Skeletal muscle tissue (tissue), 4 donors: ENCODE results near the gene GMEB2. TPM values are rescaled to one million over a fixed set of nuclear protein-coding genes. Genes with fewer than 3 reads are reported as not detected.

ENCODE experiments used
- H3K27ac ChIP-seq: one replicate; pipeline ENCODE4 v1.7.0; 2013; ENCODE audit warnings: mild to moderate bottlenecking, low read depth, low read length, inconsistent platforms
- H3K27me3 ChIP-seq, 3 donors: one replicate each; pipeline ENCODE4 v1.7.0; 2013; ENCODE audit warnings: low read length in 3 of 3; ENCODE audit not compliant: control insufficient read depth in 3 of 3, insufficient read depth in 3 of 3
- H3K36me3 ChIP-seq, 3 donors: one replicate each; pipeline ENCODE4 v1.7.0; 2013; ENCODE audit warnings: low read length in 3 of 3; ENCODE audit not compliant: control insufficient read depth in 3 of 3, insufficient read depth in 3 of 3
- H3K4me1 ChIP-seq, 3 donors: one replicate each; pipeline ENCODE4 v1.7.0; 2013; ENCODE audit warnings: low read length in 3 of 3, mild to moderate bottlenecking in 3 of 3; ENCODE audit not compliant: control insufficient read depth in 3 of 3, insufficient read depth in 3 of 3
- H3K4me3 ChIP-seq, 3 donors: one replicate each; pipeline ENCODE4 v1.7.0; 2013; ENCODE audit warnings: low read length in 3 of 3
- H3K9ac ChIP-seq, 3 donors: one replicate each; pipeline ENCODE4 v1.7.0; 2013; ENCODE audit warnings: low read length in 3 of 3, mild to moderate bottlenecking in 3 of 3, moderate library complexity in 2 of 3, low read depth in 1 of 3
- H3K9me3 ChIP-seq, 3 donors: one replicate each; pipeline ENCODE4 v1.7.0; 2013; ENCODE audit warnings: low read length in 3 of 3; ENCODE audit not compliant: control insufficient read depth in 3 of 3
- total RNA-seq: library from RNA; depleted of rRNA; stranded (reverse); fragments of >200 nt; gene quantifications from one replicate; pipeline ENCODE4 v1.2.3, GENCODE V29; 2014
- donor health status: Osteomylitis.

GMEB2 gene
- total RNA-seq, 1 donor from 2014 or later: 5.7 TPM

GRCh38 chr20:63657937-63658748 lies 31.2 kb upstream of the GMEB2 start, which contains the start of gene RTEL1:
Gene RTEL1 (plus strand): TSS chr20:63658312. CDS start chr20:63659403, 1,091 bp downstream.
- Histone ChIP-seq H3K9ac (peak within 1 kb of the TSS; percentile 95 to 96 (median 96)), H3K27me3 (peaks cover 0 to 3% (median 0%) of the 10 kb centered on the region in 3 donors), H3K4me1 (peaks cover 24 to 33% (median 28%) of the 10 kb centered on the region in 3 donors), H3K9me3 (no peaks in the 10 kb centered on the region), H3K36me3 (peaks cover 15 to 30% (median 22%) of the 10 kb centered on the region in 3 donors), H3K27ac (peak within 1 kb of the TSS; percentile 89), H3K4me3 (peak within 1 kb of the TSS; percentile 95 to 97 (median 97))

- H3K36me3 ChIP-seq: peaks cover 8 to 23% (median 15%) of the 10 kb centered on the region in 3 donors
- peak overlapping the region; percentile 95 to 97 (median 97) for H3K4me3 ChIP-seq
- H3K27me3 ChIP-seq: peaks cover 0 to 7% (median 4%) of the 10 kb centered on the region in 3 donors
- peak overlapping the region; percentile 89 for H3K27ac ChIP-seq
- H3K4me1 ChIP-seq: peaks cover 24 to 34% (median 28%) of the 10 kb centered on the region in 3 donors
- peak overlapping the region; percentile 95 to 96 (median 96) for H3K9ac ChIP-seq
- H3K9me3 ChIP-seq: no peaks in the 10 kb centered on the region
Measured at GRCh38 chr20:63657260-63657936, 30.5 kb upstream of the GMEB2 start.

- Histone ChIP-seq H3K4me3 (no peak overlapping the region), H3K4me1 (peaks cover 31 to 44% (median 32%) of the 10 kb centered on the region in 3 donors), H3K9ac (peak overlapping the region in 1 of 3 donors; percentile 33), H3K9me3 (no peaks in the 10 kb centered on the region), H3K36me3 (peaks cover 3 to 14% (median 6%) of the 10 kb centered on the region in 3 donors), H3K27me3 (peaks cover 7 to 16% (median 14%) of the 10 kb centered on the region in 3 donors), H3K27ac (no peak overlapping the region)
Measured at GRCh38 chr20:63656451-63656850, 29.6 kb upstream of the GMEB2 start.

- no peaks in the 10 kb centered on the region for H3K9me3 ChIP-seq
- H3K36me3 ChIP-seq: peaks cover 0 to 5% (median 0%) of the 10 kb centered on the region in 3 donors
- no peak overlapping the region for H3K27ac ChIP-seq
- peaks cover 13 to 23% (median 16%) of the 10 kb centered on the region in 3 donors for H3K27me3 ChIP-seq
- peaks cover 32 to 46% (median 34%) of the 10 kb centered on the region in 3 donors for H3K4me1 ChIP-seq
- H3K4me3 ChIP-seq: no peak overlapping the region
- H3K9ac ChIP-seq: no peak overlapping the region
Measured at GRCh38 chr20:63655249-63655648, 28.3 kb upstream of the GMEB2 start.

GRCh38 chr20:63653974-63654668 lies 27.2 kb upstream of the GMEB2 start:
- Histone ChIP-seq H3K9ac (peak overlapping the region in 1 of 3 donors; percentile 50), H3K27ac (peak overlapping the region; percentile 44)

GRCh38 chr20:63653041-63653973 lies 26.4 kb upstream of the GMEB2 start, which contains the start of gene STMN3:
Gene STMN3 (minus strand): TSS chr20:63653424. CDS start chr20:63653345, 79 bp downstream.
- no peaks in the 10 kb centered on the region for H3K36me3 ChIP-seq
- H3K4me3 ChIP-seq: peak within 1 kb of the TSS in 2 of 3 donors; percentile 41 to 46
- H3K4me1 ChIP-seq: peaks cover 19 to 35% (median 26%) of the 10 kb centered on the region in 3 donors
- peak within 1 kb of the TSS in 1 of 3 donors; percentile 50 for H3K9ac ChIP-seq
- H3K27ac ChIP-seq: peak within 1 kb of the TSS; percentile 44
- H3K27me3 ChIP-seq: peaks cover 13 to 23% (median 16%) of the 10 kb centered on the region in 3 donors
- H3K9me3 ChIP-seq: no peaks in the 10 kb centered on the region

More at GRCh38 chr20:63653974-63654668, 27.2 kb upstream of the GMEB2 start:
- peaks cover 25 to 42% (median 29%) of the 10 kb centered on the region in 3 donors for H3K4me1 ChIP-seq
- no peaks in the 10 kb centered on the region for H3K9me3 ChIP-seq
- no peak overlapping the region for H3K4me3 ChIP-seq
- H3K36me3 ChIP-seq: no peaks in the 10 kb centered on the region
- peaks cover 13 to 23% (median 16%) of the 10 kb centered on the region in 3 donors for H3K27me3 ChIP-seq

GRCh38 chr20:63652192-63652980 lies 25.5 kb upstream of the GMEB2 start:
- no peak overlapping the region for H3K27ac ChIP-seq
- H3K4me1 ChIP-seq: peaks cover 14 to 26% (median 19%) of the 10 kb centered on the region in 3 donors
- peak overlapping the region in 2 of 3 donors; percentile 41 to 46 for H3K4me3 ChIP-seq
- H3K36me3 ChIP-seq: no peaks in the 10 kb centered on the region
- H3K27me3 ChIP-seq: peaks cover 13 to 26% (median 16%) of the 10 kb centered on the region in 3 donors
- H3K9ac ChIP-seq: peak overlapping the region in 1 of 3 donors; percentile 40
- H3K9me3 ChIP-seq: no peaks in the 10 kb centered on the region

GRCh38 chr20:63651942-63652191 lies 25.0 kb upstream of the GMEB2 start:
- no peak overlapping the region for H3K27ac ChIP-seq
- no peak overlapping the region for H3K9ac ChIP-seq
- H3K27me3 ChIP-seq: peaks cover 13 to 26% (median 16%) of the 10 kb centered on the region in 3 donors

More at GRCh38 chr20:63651942-63652191, 25.0 kb upstream of the GMEB2 start:
- H3K9me3 ChIP-seq: no peaks in the 10 kb centered on the region
- H3K4me1 ChIP-seq: peaks cover 9 to 20% (median 15%) of the 10 kb centered on the region in 3 donors
- H3K36me3 ChIP-seq: no peaks in the 10 kb centered on the region
- H3K4me3 ChIP-seq: peak overlapping the region in 1 of 3 donors; percentile 46
